ENCODE data around the gene HLA-DMB. TPM values are rescaled to one million over a fixed set of nuclear protein-coding genes. Genes with fewer than 3 reads are reported as not detected.

The HLA-DMB gene
- total and polyA plus RNA-seq, 2 donors (not counting 3 experiments of a cell fraction or from before 2014, with no cell fraction given): 0.75 TPM; not detected in 1

GRCh38 chr6:32971242-32971580, 30.4 kb upstream of the HLA-DMB start:
- peak overlapping the region; percentile 100 for H3K9ac ChIP-seq (replicated peaks; ENCODE audit: extremely low read depth, insufficient read depth, low read length)
- intact Hi-C loops (cut with micrococcal nuclease): loop anchor here (5.0 to 10.0 kb wide), 4 partner anchors 129 to 794 kb away; partner anchors contain the start of genes AGPAT1, CUTA, HSD17B8 and PHF1
- no peak overlapping the region for H2AFZ ChIP-seq (ENCODE audit: low read depth, low read length)
- dilution Hi-C loops (cut with MboI; ENCODE audit: extremely low pct_ligation_motif_present, low sequenced_read_pairs): no loop called here
- TSS peak; percentile 47 for BruUV-seq (replicated peaks)
- peaks cover 16 to 17% of the 10 kb centered on the region in 2 experiments for H3K36me3 ChIP-seq (ENCODE audit: control insufficient read depth in 2 of 2, extremely low read depth in 1 of 2, insufficient read depth in 2 of 2, low read length in 2 of 2)
- H3K79me2 ChIP-seq (ENCODE audit: control insufficient read depth, insufficient read depth, low read length): peaks cover 49% of the 10 kb centered on the region
- no peaks in the 10 kb centered on the region for H3K27me3 ChIP-seq (ENCODE audit: control insufficient read depth in 2 of 2, insufficient read depth in 2 of 2, low read length in 2 of 2)
- H4K20me1 ChIP-seq (replicated peaks; ENCODE audit: control insufficient read depth, extremely low read depth, insufficient read depth, low read length): peaks cover 12% of the 10 kb centered on the region
- H3K4me2 ChIP-seq (ENCODE audit: insufficient read depth, low read length): peak overlapping the region; percentile 93
- no peak for TF ChIP-seq EZH2 (IDR thresholded peaks at IDR 0.05; ENCODE audit: borderline replicate concordance, low read depth, low read length, severe bottlenecking)
- no peak for TF ChIP-seq MAX (IDR thresholded peaks at IDR 0.05; ENCODE audit: insufficient read depth, insufficient read length)
- peak; percentile 87 for TF ChIP-seq POLR2A (IDR thresholded peaks at IDR 0.05; ENCODE audit: low read depth, low read length)
- peak; percentile 7 for TF ChIP-seq POLR2AphosphoS5 (IDR thresholded peaks at IDR 0.05; ENCODE audit: insufficient read depth, low read depth, low read length)
- TF ChIP-seq GATA2 (IDR thresholded peaks at IDR 0.05; ENCODE audit: insufficient read depth, insufficient read length, low read depth, low read length): no peak
- DNase-seq (ENCODE audit: low read depth, low spot score): no peak
- peaks cover 31% of the 10 kb centered on the region for H3K4me1 ChIP-seq (ENCODE audit: control insufficient read depth, extremely low read depth, insufficient read depth, low read length)
- no peak for FAIRE-seq
- ChIA-PET CTCF (interaction anchor here (0.7 to 13.7 kb wide), 8 partner anchors 13 to 277 kb away, joined by 3 to 187 read pairs (median 14); partner anchors contain the start of genes HLA-DMA, TAP1 and TAP2), POLR2A (interaction anchor here (0.6 to 5.8 kb wide), 30 partner anchors 8 to 1430 kb away, joined by 3 to 89 read pairs (median 6); partner anchors contain the start of genes DDX39B, HLA-DMA, HLA-DMB and HMGA1)
- peak overlapping the region; percentile 65 to 96 (median 76) for H3K4me3 ChIP-seq (replicated peaks in 1 of 3; ENCODE audit: insufficient read depth in 1 of 3, low read depth in 1 of 3, low read length in 3 of 3)
- H3K9me1 ChIP-seq (replicated peaks; ENCODE audit: control insufficient read depth, extremely low read depth, insufficient read depth, low read length): no peaks in the 10 kb centered on the region
- H3K9me3 ChIP-seq (replicated peaks; ENCODE audit: control insufficient read depth, insufficient read depth, low read length): no peaks in the 10 kb centered on the region
- H3K27ac ChIP-seq (ENCODE audit: insufficient read depth, low read depth, low read length): peak overlapping the region; percentile 99
